HG03175 (cell line): ENCODE results near the gene RNF215.
"Not testable (repeated sequence)": the region's sequence is repeated elsewhere in the genome, so short reads cannot be mapped to it uniquely, and the experiment has no call there.

ENCODE experiments used
- ATAC-seq: cut with Tn5 transposase; IDR thresholded peaks from one replicate; pipeline ENCODE4 v1.9.1; 2021; ENCODE audit warnings: mild to moderate bottlenecking, moderate library complexity; ENCODE audit not compliant: unreplicated experiment

The RNF215 gene

DNA sequence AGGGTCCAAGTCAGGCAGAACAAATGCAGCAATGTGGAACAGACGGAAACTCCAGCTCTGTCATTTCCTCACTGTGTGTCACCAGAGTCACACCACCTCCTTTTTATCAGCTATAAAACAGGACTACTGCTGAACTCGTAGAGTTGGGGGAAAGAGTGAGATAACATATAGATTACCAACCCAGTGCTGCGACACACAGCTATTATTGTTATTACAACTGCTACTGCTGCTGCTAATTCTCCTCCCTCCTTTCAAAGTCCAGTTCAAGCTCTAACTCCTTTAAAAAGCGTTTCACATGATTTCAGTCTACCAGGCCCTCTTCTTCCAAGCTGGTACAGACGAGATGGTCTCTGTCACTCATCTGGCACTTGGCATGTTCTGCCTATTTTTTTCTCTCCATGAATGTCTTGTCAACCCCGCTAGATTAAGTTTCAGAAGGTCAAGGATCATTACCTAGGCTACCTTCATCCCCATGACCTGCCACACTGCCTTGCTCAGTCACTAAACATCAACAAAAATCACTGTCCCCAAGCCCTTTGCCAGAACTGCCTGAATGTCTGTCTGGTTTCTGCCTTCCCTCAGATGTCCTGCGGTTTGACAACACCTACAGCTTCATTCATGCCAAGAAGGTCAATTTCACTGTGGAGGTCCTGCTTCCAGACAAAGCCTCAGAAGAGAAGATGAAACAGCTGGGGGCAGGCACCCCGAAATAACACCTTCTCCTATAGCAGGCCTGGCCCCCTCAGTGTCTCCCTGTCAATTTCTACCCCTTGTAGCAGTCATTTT lies 34.7 kb upstream of the RNF215 start:
- no peak for ATAC-seq

- ATAC-seq, result no peak
Measured at GRCh38 chr22:30420347-30421125, 33.3 kb upstream of the RNF215 start.

DNA sequence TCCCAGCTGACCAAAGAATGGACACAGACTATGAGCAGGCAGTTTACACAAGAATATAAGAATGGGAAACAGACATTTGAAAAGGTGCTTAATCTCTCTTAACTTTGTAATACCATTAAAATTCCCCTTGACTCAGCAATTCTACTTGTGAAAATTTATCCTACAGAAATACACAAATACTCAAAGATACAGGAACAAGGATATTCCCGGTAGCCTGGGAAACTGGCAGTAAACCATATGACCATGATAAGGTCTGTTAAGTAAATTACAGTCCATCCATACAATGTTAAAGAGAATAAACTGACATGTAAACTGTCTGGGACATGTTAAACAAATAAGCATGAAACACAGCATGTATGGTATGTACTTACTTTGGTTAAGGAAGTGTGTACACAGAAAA lies 29.6 kb upstream of the RNF215 start:
- ATAC-seq, result no peak

- ATAC-seq, result no peak
Measured at GRCh38 chr22:30416403-30416802, 29.2 kb upstream of the RNF215 start.

DNA sequence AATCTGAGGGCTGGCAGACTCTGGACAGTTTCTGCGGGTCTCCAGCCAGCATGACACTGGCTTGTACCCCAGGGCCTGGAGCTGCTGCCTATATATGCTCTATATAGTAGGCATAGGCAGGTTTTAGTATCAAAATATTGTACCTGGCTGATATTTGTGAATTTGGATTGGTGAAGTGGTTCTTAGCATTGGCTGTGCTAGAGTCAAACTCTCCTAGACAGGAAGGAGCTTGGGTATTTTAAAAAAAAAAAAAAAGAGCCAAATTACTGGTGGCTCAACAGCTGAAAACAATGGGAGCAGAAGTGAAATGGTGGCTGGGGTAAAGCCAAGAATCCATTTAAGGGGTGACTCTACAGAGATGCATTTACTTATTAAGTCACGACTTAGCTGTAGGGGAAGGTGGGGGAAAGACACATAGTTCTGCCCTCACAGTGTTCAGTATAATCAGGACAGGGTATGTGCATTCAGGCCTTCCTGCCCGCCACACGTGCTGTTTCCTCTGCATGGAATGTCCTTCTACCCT lies 27.4 kb upstream of the RNF215 start:
- ATAC-seq, result no peak

GRCh38 chr22:30413745-30414524 lies 26.7 kb upstream of the RNF215 start:
- ATAC-seq, result no peak

GRCh38 chr22:30413001-30413400 lies 25.8 kb upstream of the RNF215 start:
- ATAC-seq, result no peak

DNA sequence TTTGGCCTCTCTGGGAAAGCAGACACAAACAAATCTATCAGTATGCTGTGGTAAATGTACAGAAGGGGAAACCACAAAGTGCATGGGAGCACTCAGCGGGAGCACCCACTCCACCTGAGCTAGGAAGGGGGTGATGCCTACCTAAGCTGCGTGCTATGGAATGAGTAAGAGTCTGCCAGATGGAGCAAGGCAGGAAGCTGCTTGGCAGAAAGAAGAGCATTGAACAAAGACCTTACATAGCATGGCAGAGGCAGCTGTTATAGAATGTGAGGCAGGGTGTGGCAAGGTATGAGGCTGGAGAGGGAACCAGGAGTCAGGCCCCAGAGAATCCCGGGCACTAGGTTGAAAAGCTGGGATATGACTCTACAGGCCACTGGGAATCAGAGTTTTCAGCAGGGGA lies 24.6 kb upstream of the RNF215 start:
- ATAC-seq, result no peak

- ATAC-seq, result no peak
Measured at GRCh38 chr22:30408388-30409102, 21.3 kb upstream of the RNF215 start.

DNA sequence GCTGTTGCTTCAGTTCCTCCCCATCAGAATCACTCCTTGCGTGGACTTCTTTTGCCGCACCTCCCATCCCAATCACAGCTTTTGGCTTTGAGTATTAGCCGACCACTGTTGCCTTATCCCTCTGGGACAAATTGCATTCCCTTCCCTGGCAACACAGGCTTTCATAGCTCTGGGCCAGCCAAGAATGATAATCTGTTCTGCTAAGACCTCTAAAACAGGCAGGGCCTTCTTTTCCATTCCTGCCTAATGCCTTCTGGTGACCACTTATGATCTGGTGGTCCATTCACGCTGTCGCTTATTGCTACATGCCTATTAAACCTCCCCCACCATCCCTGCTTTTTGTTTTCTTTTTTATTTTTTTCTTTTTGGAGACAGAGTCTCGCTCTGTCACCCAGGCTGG lies 19.2 kb upstream of the RNF215 start:
- ATAC-seq, result no peak

DNA sequence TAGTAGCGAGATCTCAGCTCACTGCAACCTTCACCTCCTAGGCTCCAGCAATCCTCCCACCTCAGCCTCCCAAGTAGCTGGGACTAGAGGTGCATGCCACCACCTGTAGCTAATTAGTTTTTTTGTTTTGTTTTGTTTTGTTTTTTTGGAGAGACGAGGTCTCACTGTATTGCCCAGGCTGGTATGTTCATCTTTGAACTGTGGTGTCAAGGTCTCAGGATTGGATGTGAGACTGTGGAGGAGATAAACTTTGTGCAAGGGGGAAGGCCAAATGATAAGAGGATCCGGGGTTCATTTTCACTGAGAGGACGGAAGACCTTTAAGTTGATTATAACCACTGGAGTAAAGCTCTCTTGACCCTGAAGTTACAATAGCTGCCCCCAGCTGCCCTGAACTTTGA lies 18.5 kb upstream of the RNF215 start:
- ATAC-seq, result no peak

DNA sequence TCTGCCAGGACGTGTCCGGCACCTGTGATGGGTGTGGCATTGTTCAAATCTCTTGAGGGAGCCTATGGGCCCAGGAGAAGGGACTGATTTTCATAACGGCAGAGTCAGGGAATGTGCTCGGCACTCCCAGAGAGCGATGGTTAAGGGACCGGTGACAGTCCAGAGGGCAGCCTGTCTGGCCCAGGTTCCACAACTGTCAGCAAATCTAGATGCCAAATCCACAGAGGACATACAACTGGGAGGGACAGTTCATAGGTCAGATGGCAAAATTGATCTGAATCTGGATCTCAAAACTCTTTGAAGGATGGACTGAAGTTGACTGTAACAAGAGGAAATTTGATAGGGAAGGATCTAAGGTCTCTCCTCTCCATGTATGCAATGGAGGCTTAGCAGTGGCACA lies 17.1 kb upstream of the RNF215 start:
- no peak for ATAC-seq

GRCh38 chr22:30402766-30403104 lies 15.5 kb upstream of the RNF215 start:
- not testable (repeated sequence) for ATAC-seq

GRCh38 chr22:30402028-30402765 lies 15.0 kb upstream of the RNF215 start:
- ATAC-seq, result no peak

GRCh38 chr22:30401024-30401423 lies 13.8 kb upstream of the RNF215 start:
- not testable (repeated sequence) for ATAC-seq

DNA sequence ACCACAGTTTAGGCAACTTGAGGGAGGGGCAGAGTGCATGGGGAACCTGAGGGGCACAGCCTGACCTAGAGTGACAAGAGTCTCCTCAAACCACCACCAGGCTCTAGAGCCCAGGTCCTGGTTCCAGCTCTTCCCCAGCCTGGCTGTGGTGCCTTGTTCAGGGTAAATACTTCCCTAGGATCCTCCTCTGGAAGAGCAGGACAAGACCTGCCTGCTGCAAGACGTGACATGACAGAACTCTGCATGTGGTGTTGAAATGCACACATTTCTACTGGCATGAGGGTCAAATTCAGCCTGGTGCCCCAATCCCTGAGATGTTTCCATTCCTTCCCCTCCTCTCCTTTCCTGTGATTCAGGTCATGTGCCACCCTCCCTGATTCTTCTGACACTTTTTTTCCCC lies 12.9 kb upstream of the RNF215 start:
- no peak for ATAC-seq

GRCh38 chr22:30399718-30400117 lies 12.5 kb upstream of the RNF215 start:
- no peak for ATAC-seq

- ATAC-seq, result no peak
Measured at GRCh38 chr22:30398685-30399680, 11.8 kb upstream of the RNF215 start.
